ENCODE results near the gene COL9A3.

COL9A3 gene

GRCh38 chr20:62796699-62797491 lies 20.0 kb upstream of the COL9A3 start:
- no peak for DNase-seq (ENCODE audit: low spot score)

- no peak for DNase-seq (ENCODE audit: low spot score)
These were observed 18.9 kb upstream of the COL9A3 start for GRCh38 chr20:62797671-62798532.

GRCh38 chr20:62799036-62799435 lies 17.8 kb upstream of the COL9A3 start:
- DNase-seq (ENCODE audit: low spot score): no peak

DNA sequence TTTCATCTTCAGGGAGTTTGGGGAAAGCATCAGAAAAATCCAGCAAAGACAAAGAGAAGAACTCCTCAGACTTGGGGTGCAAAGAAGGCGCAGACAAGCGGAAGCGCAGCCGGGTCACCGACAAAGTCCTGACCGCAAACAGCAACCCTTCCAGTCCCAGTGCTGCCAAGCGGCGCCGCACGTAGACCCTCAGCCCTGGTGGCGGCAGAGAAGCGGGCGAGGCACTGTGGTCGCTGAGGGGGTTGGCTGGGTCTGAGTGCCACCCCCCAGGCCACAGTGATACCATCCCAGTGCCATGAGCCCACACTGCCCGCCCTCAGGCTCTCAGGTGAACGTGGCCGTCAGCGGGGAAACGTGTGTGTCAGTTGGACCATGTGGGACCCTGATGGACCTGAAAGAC lies 17.4 kb upstream of the COL9A3 start:
- no peak for DNase-seq (ENCODE audit: low spot score)

- no peak for DNase-seq (ENCODE audit: low spot score)
These were observed 17.0 kb upstream of the COL9A3 start for GRCh38 chr20:62799873-62800272.

- DNase-seq (ENCODE audit: low spot score): no peak
These were observed 16.3 kb upstream of the COL9A3 start for GRCh38 chr20:62800314-62801259.

- DNase-seq (ENCODE audit: low spot score): no peak
These were observed 15.4 kb upstream of the COL9A3 start for GRCh38 chr20:62801284-62802010.

GRCh38 chr20:62802026-62802712 lies 14.7 kb upstream of the COL9A3 start:
- no peak for DNase-seq (ENCODE audit: low spot score)

DNA sequence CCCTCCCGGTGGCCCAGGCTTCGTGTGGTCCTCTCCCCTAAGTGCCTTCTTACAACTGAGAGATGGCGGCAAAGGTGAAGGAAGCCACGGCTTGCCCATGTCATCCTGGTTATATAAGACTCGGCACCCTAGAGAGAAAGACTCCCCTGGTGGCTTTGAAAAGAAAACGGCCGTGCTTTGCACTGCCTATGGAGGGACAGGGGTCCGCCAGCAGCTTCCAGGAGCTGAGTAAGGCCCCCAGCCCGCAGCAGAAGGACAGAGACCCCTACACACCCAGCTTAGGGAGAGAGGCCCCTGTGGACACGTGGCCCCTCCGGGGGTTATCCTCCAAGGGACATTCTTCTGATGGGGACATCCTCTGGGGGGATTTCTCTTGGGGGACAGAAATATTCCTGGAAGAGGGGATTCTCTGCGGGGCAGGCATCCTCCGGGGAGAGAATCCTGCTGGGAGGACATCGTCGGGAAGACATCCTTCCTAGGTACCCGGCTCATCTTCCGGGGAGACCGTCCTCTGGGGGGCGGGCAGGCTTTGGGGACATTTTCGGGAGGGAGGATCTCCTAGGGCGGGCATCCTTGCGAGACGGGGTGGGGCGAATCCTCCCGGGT lies 12.7 kb upstream of the COL9A3 start:
- DNase-seq (ENCODE audit: low spot score): no peak

DNA sequence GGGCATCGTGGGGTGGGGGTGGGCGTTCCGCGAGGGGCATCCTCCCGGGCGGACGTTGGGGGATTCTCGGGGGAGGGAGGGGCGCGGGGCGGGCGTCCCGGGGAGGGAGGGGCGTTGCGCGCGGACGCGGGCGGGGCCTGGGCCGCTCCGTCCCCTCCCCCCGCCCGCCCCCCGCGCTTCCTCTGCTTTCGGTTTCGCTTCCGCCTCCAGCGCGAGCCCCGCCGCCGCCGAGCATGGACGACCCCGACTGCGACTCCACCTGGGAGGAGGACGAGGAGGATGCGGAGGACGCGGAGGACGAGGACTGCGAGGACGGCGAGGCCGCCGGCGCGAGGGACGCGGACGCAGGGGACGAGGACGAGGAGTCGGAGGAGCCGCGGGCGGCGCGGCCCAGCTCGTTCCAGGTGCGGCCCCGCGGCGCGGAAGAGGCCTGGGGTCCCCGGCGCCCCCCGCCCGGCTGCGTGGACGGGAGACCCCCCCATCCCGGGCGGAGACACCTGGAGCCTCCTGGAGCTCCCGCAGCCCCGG lies 12.2 kb upstream of the COL9A3 start, which contains the start of gene OGFR:
Gene OGFR (plus strand): TSS at position 209 of the 528 bp plus-strand sequence. CDS start 25 bp downstream, at position 234.
- DNase-seq (ENCODE audit: low spot score): no peak

GRCh38 chr20:62805155-62805710 lies 11.6 kb upstream of the COL9A3 start:
- no peak for DNase-seq (ENCODE audit: low spot score)

DNA sequence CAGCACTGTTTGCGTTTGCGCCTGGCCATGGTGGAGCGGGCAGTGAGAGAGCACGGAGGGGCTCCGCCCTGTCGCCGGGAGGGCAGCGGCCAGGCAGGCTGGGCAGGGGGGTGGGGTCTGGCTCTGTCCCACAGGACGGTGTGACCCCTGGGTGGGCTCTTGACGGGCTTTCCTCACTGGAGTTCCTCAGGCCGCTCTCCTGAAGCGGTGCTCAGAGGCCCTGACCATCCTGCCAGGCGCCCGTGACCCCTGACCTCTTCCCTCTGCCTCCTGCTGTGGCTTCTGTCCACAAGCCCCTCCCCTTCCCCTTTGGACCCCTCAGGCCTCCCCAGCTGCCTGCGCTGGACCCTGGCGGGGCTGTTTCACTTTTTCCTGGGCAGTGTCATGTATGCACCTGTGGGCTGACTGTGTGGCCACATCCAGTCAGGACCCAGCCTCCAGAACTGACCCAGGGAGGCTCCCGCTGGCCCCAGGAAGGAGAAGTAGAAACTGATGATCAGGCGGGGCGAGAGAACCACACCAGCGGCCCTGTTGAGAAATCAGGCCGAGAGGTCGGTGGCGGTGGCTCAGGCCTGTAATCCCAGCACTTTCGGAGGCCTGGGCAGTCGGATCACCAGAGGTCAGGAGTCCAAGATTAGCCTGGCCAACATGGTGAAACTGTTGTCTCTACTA lies 11.0 kb upstream of the COL9A3 start:
- DNase-seq (ENCODE audit: low spot score): no peak

DNA sequence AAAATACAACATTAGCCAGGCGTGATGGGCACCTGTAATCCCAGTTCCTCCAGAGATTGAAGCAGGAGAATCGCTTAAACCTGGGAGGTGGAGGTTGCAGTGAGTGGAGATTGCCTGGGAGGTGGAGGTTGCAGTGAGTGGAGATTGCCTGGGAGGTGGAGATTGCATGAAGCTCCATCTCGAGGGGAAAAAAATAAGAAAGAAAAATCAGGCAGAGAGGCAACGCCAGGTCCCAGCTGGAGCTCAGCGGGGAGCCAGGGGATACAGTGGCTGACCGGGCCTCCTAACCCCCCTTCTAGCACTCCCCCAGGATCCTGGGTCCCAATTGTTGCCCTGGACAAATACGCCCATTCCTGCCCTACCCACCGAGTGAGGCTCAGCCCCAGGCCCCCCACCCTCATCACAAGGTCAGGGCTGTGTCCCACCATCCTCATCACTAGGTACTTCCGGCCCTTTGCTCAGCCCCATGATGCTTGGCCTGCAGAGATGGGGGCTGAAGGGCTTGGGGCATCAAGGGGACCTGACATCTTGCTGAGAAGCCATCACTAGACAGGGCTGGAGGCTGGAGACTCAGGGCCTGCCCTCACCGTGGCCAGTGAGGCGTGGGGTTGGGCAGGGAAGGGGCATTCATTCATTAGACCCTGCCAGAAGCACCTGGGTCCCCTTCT lies 10.3 kb upstream of the COL9A3 start:
- no peak for DNase-seq (ENCODE audit: low spot score)

- no peak for DNase-seq (ENCODE audit: low spot score)
These were observed 9.2 kb upstream of the COL9A3 start for GRCh38 chr20:62807444-62808210.

DNA sequence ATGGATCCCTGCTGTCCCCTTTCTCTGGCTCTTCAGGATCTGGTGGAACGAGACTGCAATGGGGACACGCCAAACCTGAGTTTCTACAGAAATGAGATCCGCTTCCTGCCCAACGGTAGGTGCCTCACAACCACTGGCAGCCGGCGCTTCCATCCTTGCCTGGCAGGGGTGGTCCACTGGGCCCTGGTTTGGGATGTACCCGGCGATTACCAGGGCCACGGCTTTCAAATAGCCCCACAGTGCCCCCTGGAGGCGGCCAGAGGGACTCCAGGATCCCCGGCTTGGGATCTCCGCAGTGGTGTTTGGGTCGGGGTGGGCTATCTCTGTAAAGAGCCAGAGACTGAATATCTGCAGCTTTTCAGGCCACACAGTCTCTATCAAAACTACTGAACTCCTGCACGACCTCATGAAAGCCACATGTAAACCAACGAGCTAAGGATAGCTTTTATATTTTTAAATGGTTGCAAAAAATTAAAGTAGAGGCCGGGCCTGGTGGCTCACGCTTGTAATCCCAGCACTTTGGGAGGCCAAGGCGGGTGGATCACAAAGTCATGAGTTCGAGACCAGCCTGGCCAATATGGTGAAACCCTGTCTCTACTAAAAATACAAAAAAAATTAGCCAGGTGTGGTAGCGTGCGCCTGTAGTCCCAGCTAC lies 8.5 kb upstream of the COL9A3 start:
- no peak for DNase-seq (ENCODE audit: low spot score)

- DNase-seq (ENCODE audit: low spot score): no peak
These were observed 7.1 kb upstream of the COL9A3 start for GRCh38 chr20:62809530-62810428.
